ENCODE data around the gene STRADB.

STRADB gene

GRCh38 chr2:201448061-201448460, 3.5 kb upstream of the STRADB start:
- peaks cover 14% of the 10 kb centered on the region; the same call in 1 of the 2 replicates for H3K79me2 ChIP-seq (ENCODE audit: insufficient read depth, low read depth)
- no peak overlapping the region for H3K9ac ChIP-seq
- H3K4me2 ChIP-seq = no peak overlapping the region; the same call in 1 of the 2 replicates

GRCh38 chr2:201448701-201449100, 2.8 kb upstream of the STRADB start:
- Histone ChIP-seq H3K9ac (no peak overlapping the region), H4K20me1 (ENCODE audit: insufficient read depth) (no peaks in the 10 kb centered on the region), H2AFZ (ENCODE audit: low read depth) (no peak overlapping the region), H3K36me3 (ENCODE audit: insufficient read depth) (no peaks in the 10 kb centered on the region), H3K27ac (no peak overlapping the region), H3K4me2 (no peak overlapping the region; the same call in 1 of the 2 replicates), H3K27me3 (ENCODE audit: insufficient read depth, low read depth) (no peaks in the 10 kb centered on the region), H3K79me2 (ENCODE audit: insufficient read depth, low read depth) (peaks cover 14% of the 10 kb centered on the region; the same call in 1 of the 2 replicates), H3K4me1 (ENCODE audit: low read depth, poor library complexity, severe bottlenecking) (peaks cover 38% of the 10 kb centered on the region), H3K4me3 (IDR thresholded peaks at IDR 0.05; ENCODE audit: insufficient read depth, low read depth, low read length) (no peak overlapping the region)
- TF ChIP-seq CTCF (conservative IDR thresholded peaks at IDR 0.05; ENCODE audit: low read depth, low read length) = no peak

More at GRCh38 chr2:201448061-201448460, 3.5 kb upstream of the STRADB start:
- Histone ChIP-seq H4K20me1 (ENCODE audit: insufficient read depth) (no peaks in the 10 kb centered on the region), H3K36me3 (ENCODE audit: insufficient read depth) (no peaks in the 10 kb centered on the region), H3K27ac (no peak overlapping the region), H2AFZ (ENCODE audit: low read depth) (no peak overlapping the region), H3K27me3 (ENCODE audit: insufficient read depth, low read depth) (no peaks in the 10 kb centered on the region), H3K4me1 (ENCODE audit: low read depth, poor library complexity, severe bottlenecking) (peaks cover 38% of the 10 kb centered on the region), H3K4me3 (IDR thresholded peaks at IDR 0.05; ENCODE audit: insufficient read depth, low read depth, low read length) (no peak overlapping the region)
- no peak for TF ChIP-seq CTCF (conservative IDR thresholded peaks at IDR 0.05; ENCODE audit: low read depth, low read length)

GRCh38 chr2:201450954-201451291, 617 bp upstream of the STRADB start:
- Histone ChIP-seq H3K9ac (peak overlapping the region; percentile 64), H2AFZ (ENCODE audit: low read depth) (peak overlapping the region; percentile 84), H3K36me3 (ENCODE audit: insufficient read depth) (no peaks in the 10 kb centered on the region), H3K79me2 (ENCODE audit: insufficient read depth, low read depth) (peaks cover 14% of the 10 kb centered on the region; the same call in 1 of the 2 replicates), H3K27me3 (ENCODE audit: insufficient read depth, low read depth) (no peaks in the 10 kb centered on the region; the same call in 1 of the 2 replicates), H3K4me2 (peak overlapping the region; percentile 89), H3K27ac (peak overlapping the region; percentile 60), H4K20me1 (ENCODE audit: insufficient read depth) (no peaks in the 10 kb centered on the region), H3K4me3 (IDR thresholded peaks at IDR 0.05; ENCODE audit: insufficient read depth, low read depth, low read length) (peak overlapping the region; percentile 90), H3K4me1 (ENCODE audit: low read depth, poor library complexity, severe bottlenecking) (peaks cover 38% of the 10 kb centered on the region)
- TF ChIP-seq CTCF (conservative IDR thresholded peaks at IDR 0.05; ENCODE audit: low read depth, low read length) = no peak

- no peaks in the 10 kb centered on the region; the same call in 1 of the 2 replicates for H3K27me3 ChIP-seq (ENCODE audit: insufficient read depth, low read depth)
- TF ChIP-seq CTCF (conservative IDR thresholded peaks at IDR 0.05; ENCODE audit: low read depth, low read length) = no peak
- H3K27ac ChIP-seq = 0 out of 2 replicates have a peak overlapping the region, but pooled peaks have one; percentile 21
- H3K4me1 ChIP-seq (ENCODE audit: low read depth, poor library complexity, severe bottlenecking) = peaks cover 30% of the 10 kb centered on the region
- H3K4me2 ChIP-seq = peak overlapping the region; percentile 43; the same call in 1 of the 2 replicates
- H3K4me3 ChIP-seq (IDR thresholded peaks at IDR 0.05; ENCODE audit: insufficient read depth, low read depth, low read length) = peak overlapping the region; percentile 64
- peak overlapping the region; percentile 64; the same call in 1 of the 2 replicates for H3K9ac ChIP-seq
- no peaks in the 10 kb centered on the region for H4K20me1 ChIP-seq (ENCODE audit: insufficient read depth)
- no peaks in the 10 kb centered on the region for H3K36me3 ChIP-seq (ENCODE audit: insufficient read depth)
- H2AFZ ChIP-seq (ENCODE audit: low read depth) = peak overlapping the region; percentile 84
- H3K79me2 ChIP-seq (ENCODE audit: insufficient read depth, low read depth) = peaks cover 6% of the 10 kb centered on the region; the same call in 1 of the 2 replicates
Measured at GRCh38 chr2:201452058-201452921, 750 bp downstream of the STRADB start.

All from KMS-11 (cell line).